ENCODE data around the gene TBC1D9.

- TF ChIP-seq, protein P1, sequence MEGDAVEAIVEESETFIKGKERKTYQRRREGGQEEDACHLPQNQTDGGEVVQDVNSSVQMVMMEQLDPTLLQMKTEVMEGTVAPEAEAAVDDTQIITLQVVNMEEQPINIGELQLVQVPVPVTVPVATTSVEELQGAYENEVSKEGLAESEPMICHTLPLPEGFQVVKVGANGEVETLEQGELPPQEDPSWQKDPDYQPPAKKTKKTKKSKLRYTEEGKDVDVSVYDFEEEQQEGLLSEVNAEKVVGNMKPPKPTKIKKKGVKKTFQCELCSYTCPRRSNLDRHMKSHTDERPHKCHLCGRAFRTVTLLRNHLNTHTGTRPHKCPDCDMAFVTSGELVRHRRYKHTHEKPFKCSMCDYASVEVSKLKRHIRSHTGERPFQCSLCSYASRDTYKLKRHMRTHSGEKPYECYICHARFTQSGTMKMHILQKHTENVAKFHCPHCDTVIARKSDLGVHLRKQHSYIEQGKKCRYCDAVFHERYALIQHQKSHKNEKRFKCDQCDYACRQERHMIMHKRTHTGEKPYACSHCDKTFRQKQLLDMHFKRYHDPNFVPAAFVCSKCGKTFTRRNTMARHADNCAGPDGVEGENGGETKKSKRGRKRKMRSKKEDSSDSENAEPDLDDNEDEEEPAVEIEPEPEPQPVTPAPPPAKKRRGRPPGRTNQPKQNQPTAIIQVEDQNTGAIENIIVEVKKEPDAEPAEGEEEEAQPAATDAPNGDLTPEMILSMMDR (IDR thresholded peaks at IDR 0.05; ENCODE audit: low read depth, low read length), result no peak
- no peak for TF ChIP-seq EZH2phosphoT487 (IDR thresholded peaks at IDR 0.05; ENCODE audit: low read depth)
These were observed 18.3 kb upstream of the TBC1D9 start for GRCh38 chr4:140774510-140774909.

Measured in OCI-LY3 (cell line).